ENCODE measurements around the gene LDHA.

The LDHA gene

DNA sequence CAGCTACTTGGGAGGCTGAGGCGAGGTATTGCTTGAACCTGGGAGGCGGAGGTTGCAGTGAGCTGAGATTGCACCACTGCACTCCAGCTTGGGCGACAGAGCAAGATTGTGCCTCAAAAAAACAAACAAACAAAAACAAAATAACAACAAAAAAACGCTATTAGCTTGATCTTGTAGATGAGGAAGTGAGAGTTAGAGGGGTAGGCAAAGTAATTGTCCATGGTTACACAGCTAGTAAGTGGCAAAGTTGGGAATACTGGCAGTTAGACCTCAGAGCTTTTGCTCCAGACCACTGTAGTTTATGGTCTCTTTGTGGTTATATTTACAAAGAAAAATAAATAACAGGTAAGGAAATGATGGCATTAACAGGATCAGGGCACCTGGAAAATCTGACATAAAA, 32.9 kb downstream of the LDHA start:
- TF ChIP-seq, protein P1, sequence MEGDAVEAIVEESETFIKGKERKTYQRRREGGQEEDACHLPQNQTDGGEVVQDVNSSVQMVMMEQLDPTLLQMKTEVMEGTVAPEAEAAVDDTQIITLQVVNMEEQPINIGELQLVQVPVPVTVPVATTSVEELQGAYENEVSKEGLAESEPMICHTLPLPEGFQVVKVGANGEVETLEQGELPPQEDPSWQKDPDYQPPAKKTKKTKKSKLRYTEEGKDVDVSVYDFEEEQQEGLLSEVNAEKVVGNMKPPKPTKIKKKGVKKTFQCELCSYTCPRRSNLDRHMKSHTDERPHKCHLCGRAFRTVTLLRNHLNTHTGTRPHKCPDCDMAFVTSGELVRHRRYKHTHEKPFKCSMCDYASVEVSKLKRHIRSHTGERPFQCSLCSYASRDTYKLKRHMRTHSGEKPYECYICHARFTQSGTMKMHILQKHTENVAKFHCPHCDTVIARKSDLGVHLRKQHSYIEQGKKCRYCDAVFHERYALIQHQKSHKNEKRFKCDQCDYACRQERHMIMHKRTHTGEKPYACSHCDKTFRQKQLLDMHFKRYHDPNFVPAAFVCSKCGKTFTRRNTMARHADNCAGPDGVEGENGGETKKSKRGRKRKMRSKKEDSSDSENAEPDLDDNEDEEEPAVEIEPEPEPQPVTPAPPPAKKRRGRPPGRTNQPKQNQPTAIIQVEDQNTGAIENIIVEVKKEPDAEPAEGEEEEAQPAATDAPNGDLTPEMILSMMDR (IDR thresholded peaks at IDR 0.05; ENCODE audit: low read depth, low read length, missing control alignments), result no peak
- DNase-seq (ENCODE audit: low read depth), result no peak
- in situ Hi-C loops (cut with HindIII; ENCODE audit: low sequenced_read_pairs), result no loop called here

DNA sequence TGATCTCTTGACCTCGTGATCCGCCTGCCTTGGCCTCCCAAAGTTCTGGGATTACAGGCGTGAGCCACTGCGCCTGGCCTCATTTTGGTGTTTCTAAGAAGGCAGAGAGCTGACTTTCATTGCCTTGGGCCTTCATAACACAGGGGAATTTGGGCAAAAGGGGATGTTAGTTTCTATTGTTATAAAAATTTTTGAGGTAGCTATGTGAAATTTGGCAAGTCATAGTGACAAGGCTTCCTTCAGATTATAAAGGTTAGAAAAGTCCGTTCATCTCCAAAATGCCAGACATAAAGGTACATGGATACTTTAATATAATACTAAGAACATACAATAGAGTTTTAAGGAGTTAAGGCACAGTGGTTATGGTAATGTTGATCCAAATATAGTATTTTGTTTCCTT, 35.0 kb downstream of the LDHA start:
- no peak overlapping the region for H3K4me3 ChIP-seq (ENCODE audit: low read depth, low read length)
- no peak for DNase-seq (ENCODE audit: low read depth)
- TF ChIP-seq, protein P1 (IDR thresholded peaks at IDR 0.05; ENCODE audit: low read depth, low read length, missing control alignments), result no peak
- in situ Hi-C loops (cut with HindIII; ENCODE audit: low sequenced_read_pairs), result no loop called here

More for the DNA sequence above, 32.9 kb downstream of the LDHA start:
- no peak overlapping the region for H3K4me3 ChIP-seq (ENCODE audit: low read depth, low read length)

DNA sequence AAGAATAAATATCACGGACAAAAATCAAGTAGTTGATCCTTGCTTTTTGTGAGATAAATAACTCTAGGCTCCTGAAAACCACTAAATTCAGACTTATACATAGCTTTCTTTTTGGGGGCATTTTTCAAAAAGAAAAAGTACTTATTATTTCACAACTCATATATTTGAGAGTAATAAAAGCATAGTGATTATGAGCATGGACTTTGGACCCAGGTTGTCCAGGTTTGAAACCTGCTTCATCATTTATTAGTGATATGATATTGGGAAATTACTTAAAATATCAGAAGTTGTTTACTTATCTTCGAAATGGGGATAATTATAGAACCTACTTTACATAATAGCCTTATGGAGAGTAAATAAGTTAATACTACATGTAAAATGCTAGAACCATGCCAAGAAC, 44.3 kb downstream of the LDHA start:
- TF ChIP-seq, protein P1 (IDR thresholded peaks at IDR 0.05; ENCODE audit: low read depth, low read length, missing control alignments), result no peak
- no peak for DNase-seq (ENCODE audit: low read depth)
- H3K4me3 ChIP-seq (ENCODE audit: low read depth, low read length), result no peak overlapping the region
- in situ Hi-C loops (cut with HindIII; ENCODE audit: low sequenced_read_pairs), result no loop called here

DNA sequence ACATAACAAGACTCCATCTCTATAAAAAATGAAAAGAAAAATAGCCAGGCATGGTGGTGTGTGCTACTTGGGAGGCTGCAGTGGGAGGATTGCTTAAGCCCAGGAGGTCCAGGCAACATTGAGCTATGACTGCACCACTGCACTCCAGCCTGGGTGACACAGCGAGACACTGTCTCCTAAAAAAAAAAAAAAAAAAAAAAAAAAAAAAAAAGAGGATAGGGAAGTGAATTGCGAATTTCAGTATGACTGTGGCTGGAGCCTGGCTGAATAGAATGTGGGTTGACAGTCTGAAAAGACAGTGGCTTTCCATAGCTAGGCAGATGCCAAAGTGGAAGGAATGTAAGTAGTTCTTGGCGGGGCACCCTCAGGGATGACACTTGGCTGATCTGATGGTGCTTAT, 54.9 kb downstream of the LDHA start:
- in situ Hi-C loops (cut with HindIII; ENCODE audit: low sequenced_read_pairs), result no loop called here
- TF ChIP-seq, protein P1 (IDR thresholded peaks at IDR 0.05; ENCODE audit: low read depth, low read length, missing control alignments), result no peak
- no peak for DNase-seq (ENCODE audit: low read depth)
- no peak overlapping the region for H3K4me3 ChIP-seq (ENCODE audit: low read depth, low read length)

DNA sequence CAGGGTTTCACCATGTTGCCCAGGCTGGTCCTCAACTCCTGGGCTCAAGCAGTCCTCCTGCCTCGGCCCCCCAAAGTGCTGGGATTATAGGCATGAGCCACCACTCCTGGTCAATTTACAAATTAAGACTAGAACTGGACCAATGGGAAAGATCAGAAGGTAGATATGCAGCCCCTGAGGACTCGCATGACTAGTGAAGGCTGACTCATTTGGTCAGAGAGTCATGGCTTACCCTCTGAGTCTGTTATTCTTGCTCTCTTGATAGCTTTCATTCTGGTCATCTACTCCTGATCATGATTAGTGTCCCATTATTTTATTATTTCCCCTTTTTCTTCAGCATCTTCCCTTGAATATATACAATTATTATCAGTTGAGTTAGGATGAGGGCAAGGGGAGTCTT, 58.6 kb downstream of the LDHA start:
- TF ChIP-seq, protein P1 (IDR thresholded peaks at IDR 0.05; ENCODE audit: low read depth, low read length, missing control alignments), result no peak
- no peak for DNase-seq (ENCODE audit: low read depth)
- H3K4me3 ChIP-seq (ENCODE audit: low read depth, low read length), result no peak overlapping the region
- in situ Hi-C loops (cut with HindIII; ENCODE audit: low sequenced_read_pairs), result no loop called here

DNA sequence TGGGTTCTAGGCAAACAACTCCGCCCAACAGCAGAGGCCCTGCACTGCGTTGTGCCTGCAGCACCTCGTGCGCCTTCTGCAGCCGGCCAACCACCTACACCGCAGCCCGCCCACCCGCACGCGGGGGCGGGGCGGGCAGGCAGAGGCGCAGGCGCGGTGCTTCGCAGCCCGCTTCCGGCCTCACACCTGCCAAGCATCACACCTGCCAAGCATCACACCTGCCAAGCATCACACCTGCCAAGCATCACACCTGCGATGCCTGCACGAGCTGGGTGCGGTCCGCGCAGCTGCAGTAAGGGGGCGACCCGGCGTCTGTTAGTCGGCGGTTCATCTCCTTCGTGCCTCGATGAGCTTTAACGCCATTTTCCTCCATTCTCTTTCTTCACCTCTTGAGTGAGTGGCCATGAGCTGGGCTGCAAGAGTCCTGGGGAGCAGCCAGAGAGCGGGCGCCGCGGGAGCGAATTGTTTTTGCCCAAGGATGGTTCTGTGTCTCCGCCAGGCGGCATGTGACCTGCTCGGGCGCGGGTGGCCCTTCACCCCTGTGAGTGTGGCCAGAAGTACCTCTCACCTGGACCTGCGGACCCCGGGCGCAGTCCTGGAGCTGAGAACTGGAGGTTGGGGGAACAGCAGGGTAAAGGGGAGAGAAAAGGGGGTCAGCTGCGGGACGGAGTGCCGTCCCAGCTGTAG, 61.5 kb downstream of the LDHA start, which contains the start of gene LDHAL6A:
Gene LDHAL6A, plus strand, starts transcription at position 171 of the 687 bp plus-strand sequence. CDS start 825 bp downstream, outside the sequence.
- in situ Hi-C loops (cut with HindIII; ENCODE audit: low sequenced_read_pairs), result no loop called here
- DNase-seq (ENCODE audit: low read depth), result no peak
- TF ChIP-seq, protein P1 (IDR thresholded peaks at IDR 0.05; ENCODE audit: low read depth, low read length, missing control alignments), result no peak
- H3K4me3 ChIP-seq (ENCODE audit: low read depth, low read length), result no peak within 1 kb of the TSS

Measured in astrocyte of the cerebellum (primary cell).